Smooth muscle cell of the coronary artery (primary cell): ENCODE measurements around the gene DDX56. TPM values are rescaled to one million over a fixed set of nuclear protein-coding genes. Genes with fewer than 3 reads are reported as not detected.

Experiments
- total RNA-seq: library from RNA; depleted of rRNA; stranded (reverse); fragments of >200 nt; gene quantifications from 2 replicates; pipeline ENCODE4 v1.2.3, GENCODE V29; 2014; ENCODE audit warnings: low replicate concordance

Gene DDX56, protein sequence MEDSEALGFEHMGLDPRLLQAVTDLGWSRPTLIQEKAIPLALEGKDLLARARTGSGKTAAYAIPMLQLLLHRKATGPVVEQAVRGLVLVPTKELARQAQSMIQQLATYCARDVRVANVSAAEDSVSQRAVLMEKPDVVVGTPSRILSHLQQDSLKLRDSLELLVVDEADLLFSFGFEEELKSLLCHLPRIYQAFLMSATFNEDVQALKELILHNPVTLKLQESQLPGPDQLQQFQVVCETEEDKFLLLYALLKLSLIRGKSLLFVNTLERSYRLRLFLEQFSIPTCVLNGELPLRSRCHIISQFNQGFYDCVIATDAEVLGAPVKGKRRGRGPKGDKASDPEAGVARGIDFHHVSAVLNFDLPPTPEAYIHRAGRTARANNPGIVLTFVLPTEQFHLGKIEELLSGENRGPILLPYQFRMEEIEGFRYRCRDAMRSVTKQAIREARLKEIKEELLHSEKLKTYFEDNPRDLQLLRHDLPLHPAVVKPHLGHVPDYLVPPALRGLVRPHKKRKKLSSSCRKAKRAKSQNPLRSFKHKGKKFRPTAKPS
- 29.4 and 37.8 TPM in 2 replicates for total RNA-seq

DNA sequence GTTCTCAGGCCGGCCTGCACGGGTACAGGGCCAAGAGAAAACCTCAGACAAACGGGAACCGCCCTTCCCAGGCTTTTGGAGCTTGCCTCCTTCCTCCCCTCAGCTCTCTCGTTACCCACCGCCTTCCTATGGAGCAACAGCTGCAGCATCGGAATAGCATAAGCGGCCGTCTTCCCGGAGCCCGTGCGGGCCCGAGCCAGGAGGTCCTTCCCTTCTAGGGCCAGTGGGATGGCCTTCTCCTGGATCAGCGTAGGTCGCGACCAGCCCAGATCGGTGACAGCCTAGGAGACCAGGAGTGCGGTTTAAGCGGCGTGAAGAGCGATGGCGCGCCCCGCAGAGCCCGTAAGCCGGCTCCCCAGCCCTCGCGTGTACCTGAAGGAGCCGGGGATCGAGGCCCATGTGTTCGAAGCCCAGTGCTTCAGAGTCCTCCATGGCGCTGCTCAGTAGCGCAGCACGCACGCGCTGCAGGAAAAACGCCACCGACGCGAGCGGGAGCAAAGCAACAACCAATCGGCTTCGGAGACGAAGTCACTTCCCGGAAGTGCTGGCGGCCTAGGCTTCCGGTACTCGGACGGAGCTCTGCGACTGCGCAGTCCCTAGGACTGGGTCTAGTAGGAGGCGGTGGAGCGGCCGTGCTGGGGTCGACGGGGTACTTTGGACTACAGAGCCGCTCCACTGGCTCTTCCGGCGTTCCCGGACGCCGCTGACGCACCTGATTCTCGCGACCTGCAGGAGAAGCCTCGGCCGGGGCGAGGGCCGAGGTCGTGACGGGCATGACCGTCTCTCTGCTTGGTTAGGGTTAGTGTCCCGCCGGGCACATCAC is at the start of gene DDX56:
TSS of gene DDX56 (minus strand) at position 445 of the 823 bp plus-strand sequence. CDS start at position 432, 13 bp downstream.

DNA sequence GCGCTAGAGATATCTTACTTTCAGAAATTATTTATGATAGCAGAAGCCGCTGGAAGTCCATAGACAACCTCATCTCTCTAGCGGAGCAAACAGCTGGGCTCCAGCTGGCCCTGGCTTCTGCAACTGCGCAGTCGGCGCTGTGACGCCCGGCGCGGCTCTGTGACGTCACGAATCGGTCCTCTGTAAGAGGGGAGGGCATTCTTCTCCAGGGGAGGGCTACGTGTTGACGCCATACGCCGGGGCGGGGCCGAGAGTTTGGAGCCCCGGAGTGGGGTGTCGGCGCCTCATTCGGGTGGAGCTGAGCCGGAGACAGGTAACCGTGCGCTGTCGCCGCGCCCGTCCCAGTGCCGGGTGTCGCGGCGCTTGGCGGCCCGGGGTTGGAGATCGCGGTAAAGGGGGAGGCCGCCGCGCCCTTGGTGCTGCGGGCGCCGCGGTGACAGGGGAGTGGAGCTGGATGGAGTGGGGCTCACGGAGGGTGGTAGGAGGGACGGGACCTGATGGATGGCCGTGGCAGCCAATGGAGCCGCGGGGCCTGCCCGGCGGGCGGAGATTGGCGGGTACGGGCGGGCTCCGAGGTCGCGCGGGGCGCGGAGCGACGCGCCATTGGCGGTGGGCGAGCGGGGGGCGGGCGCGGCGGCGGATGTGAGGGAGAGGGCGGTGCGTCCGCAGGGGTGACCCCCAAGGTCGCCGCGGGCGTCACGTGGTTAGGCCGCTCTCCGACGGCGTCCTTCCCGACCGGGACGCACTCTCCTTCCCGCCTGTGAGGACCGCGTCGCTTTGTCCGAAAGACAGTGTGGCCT is 32.8 kb upstream of the DDX56 start, which contains the start of gene OGDH:
TSS of gene OGDH (plus strand) at position 287 of the 800 bp plus-strand sequence. CDS start 17,717 bp downstream, outside the sequence.

DNA sequence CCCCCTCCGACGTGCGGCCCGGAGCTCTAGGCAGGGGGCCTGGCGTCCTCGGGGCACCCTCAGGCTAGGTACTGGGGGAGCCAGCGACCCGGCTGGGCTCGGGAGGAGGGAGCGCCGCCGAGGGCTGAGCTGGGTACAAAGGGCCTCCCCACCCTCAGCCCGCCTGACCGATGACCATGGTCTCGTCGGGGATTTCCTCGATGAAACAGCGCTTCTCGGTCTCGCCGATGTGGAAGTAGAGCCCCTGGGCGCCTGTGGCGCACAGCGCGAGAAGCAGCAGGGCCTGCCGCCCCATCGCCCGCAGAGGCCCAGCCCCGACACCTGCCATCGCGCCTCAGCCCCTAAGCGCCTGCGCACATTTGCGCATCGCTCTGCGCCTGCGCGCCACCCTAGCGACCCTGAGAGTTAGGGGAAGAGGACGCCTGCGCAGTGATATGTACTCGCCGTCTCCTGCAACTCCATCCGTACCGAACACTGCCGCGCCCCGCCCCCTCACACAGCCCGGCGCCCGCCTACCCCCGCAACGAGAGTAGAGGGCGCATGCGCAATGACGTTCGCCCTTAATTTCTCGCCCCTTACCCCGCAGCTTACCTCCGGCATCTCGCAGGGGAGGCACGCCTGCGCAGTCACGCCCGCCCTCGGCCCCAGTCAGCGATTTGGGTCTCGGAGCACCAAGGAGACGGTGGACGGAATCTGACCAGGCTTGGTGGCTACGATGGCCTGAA is 8.3 kb upstream of the DDX56 start, which contains the start of gene TMED4:
TSS of gene TMED4 (minus strand) at position 353 of the 725 bp plus-strand sequence. CDS start at position 328, 25 bp downstream.

DNA sequence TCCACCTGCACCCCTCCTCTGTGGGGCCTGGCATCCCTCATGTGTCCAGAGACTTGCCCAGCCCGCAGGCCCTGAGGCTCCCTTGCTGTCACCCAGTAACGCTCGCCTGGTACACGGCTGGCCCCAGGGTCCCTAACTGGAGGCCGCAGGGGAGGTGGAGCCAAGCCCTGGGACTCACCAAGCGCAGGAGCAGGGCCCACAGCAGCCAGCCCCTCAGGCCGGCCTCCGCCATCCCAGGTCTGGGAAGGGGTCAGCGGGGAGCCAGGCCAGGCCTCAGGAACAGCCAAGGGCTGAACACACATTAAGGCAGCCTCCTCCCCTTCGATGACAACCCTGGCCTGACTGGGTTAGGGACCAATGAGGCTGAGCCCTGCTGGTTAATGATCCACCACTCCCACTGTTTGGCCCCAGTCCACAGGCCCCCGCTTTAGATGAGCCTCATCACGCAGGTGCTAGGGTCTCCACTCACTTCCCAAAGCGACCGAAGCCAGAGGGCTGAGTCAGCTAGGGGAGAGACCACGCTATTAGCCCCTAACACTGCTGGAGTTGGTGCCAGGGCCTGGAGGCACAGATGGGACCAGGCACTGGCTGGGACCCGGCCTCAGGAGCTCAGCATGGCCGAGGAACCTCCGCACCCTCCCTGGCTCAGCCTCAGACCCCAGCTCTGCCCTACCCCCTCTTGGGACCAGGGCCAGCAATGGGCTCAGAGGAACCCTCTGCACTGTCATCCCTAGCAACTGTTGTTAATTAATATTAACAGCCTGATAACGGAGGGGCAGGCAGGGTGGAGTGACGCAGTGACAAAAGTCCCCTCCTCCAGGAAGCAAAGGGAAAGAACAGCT is 32.5 kb downstream of the DDX56 start, which contains the start of gene NPC1L1:
TSS of gene NPC1L1 (minus strand) at position 303 of the 842 bp plus-strand sequence. CDS start at position 232, 71 bp downstream.

Other genes starting within 250 kb of the DDX56 start
- 0.23 and 0.59 TPM in 2 replicates for gene CAMK2B, start 248.3 kb downstream of the DDX56 start, total RNA-seq
- gene NUDCD3, start 83.2 kb downstream of the DDX56 start, total RNA-seq, result 117 and 141 TPM in 2 replicates
- 0.12 TPM in 1 of 2 replicates, not detected in the other for gene NPC1L1, start 32.6 kb downstream of the DDX56 start, total RNA-seq
- gene TMED4, start 8.3 kb upstream of the DDX56 start, total RNA-seq, result 85.9 and 98.8 TPM in 2 replicates
- gene OGDH, start 32.7 kb upstream of the DDX56 start, total RNA-seq, result 51.0 and 81.2 TPM in 2 replicates
- gene ZMIZ2, start 174.9 kb upstream of the DDX56 start, total RNA-seq, result 8.0 and 8.3 TPM in 2 replicates
- gene PPIA, start 222.8 kb upstream of the DDX56 start, total RNA-seq, result 437 and 1,604 TPM in 2 replicates